ENCODE data around the gene UBTF. TPM values are rescaled to one million over a fixed set of nuclear protein-coding genes. Genes with fewer than 3 reads are reported as not detected.

Gene UBTF
- total RNA-seq, 4 donors from 2014 or later: 65.7 to 71.9 (median 69.3) TPM

GRCh38 chr17:44213403-44214229 is 5.9 kb downstream of the UBTF start:
- WGBS, 2 donors: 85 to 88% methylated on average over 13 to 14 of the region's 15 CpGs
- Histone ChIP-seq H3K36me3 (peaks cover 2 to 77% (median 23%) of the 10 kb centered on the region in 3 donors), H3K9me3 (no peaks in the 10 kb centered on the region), H3K4me1 (peaks cover 4 to 70% (median 29%) of the 10 kb centered on the region in 4 donors), H3K27ac (no peak overlapping the region), H3K4me3 (no peak overlapping the region), H3K27me3 (no peaks in the 10 kb centered on the region)
- TF ChIP-seq CTCF (IDR thresholded peaks at IDR 0.05) (no peak), POLR2A (IDR thresholded peaks at IDR 0.05) (no peak), EP300 (IDR thresholded peaks at IDR 0.05) (no peak)
- no peak for DNase-seq (ENCODE audit: low spot score in 2 of 2)

- Histone ChIP-seq H3K4me3 (no peak overlapping the region), H3K27ac (peak overlapping the region in 1 of 4 donors; percentile 23), H3K9me3 (no peaks in the 10 kb centered on the region), H3K4me1 (peaks cover 4 to 65% (median 25%) of the 10 kb centered on the region in 4 donors), H3K36me3 (peaks cover 2 to 85% (median 27%) of the 10 kb centered on the region in 3 donors), H3K27me3 (no peaks in the 10 kb centered on the region)
- no peak for TF ChIP-seq EP300 (IDR thresholded peaks at IDR 0.05)
- no peak for TF ChIP-seq CTCF (IDR thresholded peaks at IDR 0.05)
- TF ChIP-seq POLR2A (IDR thresholded peaks at IDR 0.05): no peak
- DNase-seq (ENCODE audit: low spot score in 2 of 2): no peak
- 59% methylated on average over 29 to 30 of the region's 31 CpGs for WGBS, 2 donors
These were observed 6.7 kb downstream of the UBTF start for GRCh38 chr17:44212507-44213402.

DNA sequence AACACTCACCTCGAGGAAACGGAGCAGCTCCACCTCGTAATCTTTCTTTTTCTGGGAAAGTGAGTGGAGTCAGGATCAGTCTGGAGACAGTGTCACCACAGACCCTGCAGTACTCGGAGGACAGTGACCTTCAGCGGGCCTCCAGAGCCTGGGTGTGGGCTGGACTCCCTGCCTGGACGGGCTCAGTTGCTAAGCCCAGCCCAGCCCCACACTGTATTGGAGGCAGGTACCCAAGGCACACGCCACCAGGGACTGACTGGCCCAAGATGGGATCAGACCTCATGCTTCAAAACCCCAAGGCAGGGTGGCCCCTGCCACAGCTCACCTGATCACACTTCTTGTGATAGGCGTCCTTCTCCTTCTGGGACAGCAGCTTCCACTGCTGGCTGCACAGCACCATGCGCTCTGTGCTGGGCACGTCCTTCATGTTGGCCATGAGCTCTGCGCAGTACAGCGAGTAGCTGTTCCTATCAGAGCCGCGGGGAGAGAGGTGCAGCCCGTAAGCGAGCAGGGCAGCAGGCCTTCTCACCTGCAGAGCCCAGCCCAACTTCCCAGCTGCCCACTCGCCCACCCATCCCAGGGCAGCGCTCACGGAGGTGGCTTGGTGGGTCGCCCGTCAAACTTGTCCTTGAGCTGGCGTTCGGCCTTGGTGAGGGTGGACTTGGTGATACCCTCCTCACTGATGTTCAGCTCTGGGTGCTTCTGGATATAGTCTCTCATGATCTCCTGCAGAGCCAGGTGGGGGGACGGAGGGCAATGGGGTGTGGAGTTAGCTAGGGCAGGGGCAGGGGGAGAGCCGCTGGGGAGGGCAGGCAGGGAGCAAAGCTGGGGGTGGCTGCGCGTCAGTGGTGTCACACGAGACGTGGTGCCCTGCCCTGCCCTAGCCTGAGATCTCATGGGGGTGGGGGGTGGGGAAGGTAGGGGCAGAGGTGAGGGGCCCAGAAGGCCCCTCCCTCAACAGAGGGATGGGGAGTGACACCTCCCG is 7.9 kb downstream of the UBTF start:
- Histone ChIP-seq H3K4me1 (peaks cover 0 to 54% (median 13%) of the 10 kb centered on the region in 4 donors), H3K9me3 (no peaks in the 10 kb centered on the region), H3K4me3 (no peak overlapping the region), H3K36me3 (peaks cover 2 to 96% (median 31%) of the 10 kb centered on the region in 3 donors), H3K27me3 (no peaks in the 10 kb centered on the region), H3K27ac (peak overlapping the region in 1 of 4 donors; percentile 84)
- WGBS, 2 donors: 86 to 87% methylated on average over 22 to 27 of the region's 30 CpGs
- no peak for TF ChIP-seq POLR2A (IDR thresholded peaks at IDR 0.05)
- no peak for TF ChIP-seq EP300 (IDR thresholded peaks at IDR 0.05)
- TF ChIP-seq CTCF (IDR thresholded peaks at IDR 0.05): no peak
- DNase-seq (ENCODE audit: low spot score in 2 of 2): no peak

- Histone ChIP-seq H3K4me1 (peaks cover 0 to 44% (median 12%) of the 10 kb centered on the region in 4 donors), H3K9me3 (no peaks in the 10 kb centered on the region), H3K27ac (peak overlapping the region in 3 of 4 donors; percentile 54 to 84 (median 81)), H3K4me3 (no peak overlapping the region), H3K36me3 (peaks cover 2 to 89% (median 25%) of the 10 kb centered on the region in 3 donors), H3K27me3 (no peaks in the 10 kb centered on the region)
- peak; percentile 81 to 82 for DNase-seq (ENCODE audit: low spot score in 2 of 2)
- WGBS, 2 donors: 12 to 51% methylated on average over 22 to 24 of the region's 64 CpGs
- peak in 1 of 2 donors; percentile 64 for TF ChIP-seq EP300 (IDR thresholded peaks at IDR 0.05)
- no peak for TF ChIP-seq POLR2A (IDR thresholded peaks at IDR 0.05)
- peak; percentile 98 to 100 (median 99) for TF ChIP-seq CTCF (IDR thresholded peaks at IDR 0.05)
These were observed 8.9 kb downstream of the UBTF start for GRCh38 chr17:44210342-44211192.
